Stomach (tissue), 9 donors: ENCODE measurements around the gene DIAPH2. TPM values are rescaled to one million over a fixed set of nuclear protein-coding genes. Genes with fewer than 3 reads are reported as not detected.

ENCODE experiments used
- DNase-seq, 2 donors: peaks; one replicate each; pipeline versions ENCODE4 v3.0.0 to v3.0.0-alpha.2; 2013 to 2019
- H3K27ac ChIP-seq, 5 donors: fragments of 200-600 bp in 4 of 5; sonication (generic) in 4 of 5; one replicate each; pipeline ENCODE4 v1.5.1; 2013 to 2019; ENCODE audit warnings: mild to moderate bottlenecking in 1 of 5, moderate library complexity in 1 of 5
- H3K27me3 ChIP-seq, 3 donors: fragments of 200-600 bp; sonication (generic); one replicate each; pipeline ENCODE4 v1.5.1; 2017 to 2019; ENCODE audit warnings: mixed run types in 1 of 3
- H3K36me3 ChIP-seq, 4 donors: fragments of 200-600 bp; sonication (generic); 1 replicate in 3 of 4; 2 replicates in 1 of 4; pipeline ENCODE4 v1.5.1; 2016 to 2019
- H3K4me1 ChIP-seq, 4 donors: fragments of 200-600 bp; sonication (generic); one replicate each; pipeline ENCODE4 v1.5.1; 2016 to 2019
- H3K4me3 ChIP-seq, 4 donors: fragments of 200-600 bp; sonication (generic) in 3 of 4; one replicate each; pipeline ENCODE4 v1.5.1; 2016 to 2019; ENCODE audit warnings: mild to moderate bottlenecking in 1 of 4
- H3K9me3 ChIP-seq, 4 donors: fragments of 200-600 bp; sonication (generic); one replicate each; pipeline ENCODE4 v1.5.1; 2016 to 2019
- CTCF ChIP-seq, 7 experiments: fragments of 450-650 bp in 4 of 7; fragments of 200-600 bp in 3 of 7; sonication (generic) in 3 of 7; IDR thresholded peaks; one replicate each; pipeline ENCODE4 v1.5.1; 2016 to 2019; ENCODE audit warnings: antibody characterized with exemption in 7 of 7, control low read depth in 2 of 7, mild to moderate bottlenecking in 1 of 7
- EP300 ChIP-seq: sonication (generic); formaldehyde crosslinking; IDR thresholded peaks from one replicate; pipeline ENCODE4 v1.6.1; 2017; ENCODE audit warnings: antibody characterized with exemption
- POLR2A ChIP-seq, 4 donors: fragments of 450-650 bp; IDR thresholded peaks; one replicate each; pipeline ENCODE4 v1.6.1; 2016; ENCODE audit warnings: antibody characterized with exemption in 4 of 4, control low read depth in 2 of 4, mild to moderate bottlenecking in 1 of 4, moderate library complexity in 1 of 4
- POLR2AphosphoS5 ChIP-seq, 3 donors: sonication (generic); formaldehyde crosslinking; IDR thresholded peaks; one replicate each; pipeline ENCODE4 v1.6.1; 2016; ENCODE audit warnings: antibody characterized with exemption in 3 of 3
- WGBS, 5 donors: extraction: QIAGEN DNeasy Blood & Tissue Kit in 3 of 5; methylation state at CpG; one replicate each; pipeline versions ENCODE4 v1.1.5 to v1.1.7; 2013 to 2018; 5-methylcytosine and 5-hydroxymethylcytosine counted together
- intact Hi-C: fragments of 100-400 bp; cut with DNase I; formaldehyde crosslinking; loops from one replicate; pipeline ENCODE4 v1.15.1; 2023; ENCODE audit warnings: low total_unique reads
- polyA plus RNA-seq, 3 donors: library from polyadenylated mRNA; stranded (reverse); fragments of 200-250 nt; gene quantifications; one replicate each; pipeline ENCODE4 v1.2.3, GENCODE V29; 2013
- total RNA-seq, 5 donors: library from RNA; depleted of rRNA; stranded (reverse); fragments of >200 nt; gene quantifications; one replicate each; pipeline versions ENCODE4 v1.1.0 to v1.2.3, GENCODE V29; 2014 to 2016
- donor health status: healthy with polysubstance abuse.
- donor health status: Bipolar disorder and iron deficiency.
- donor health status: healthy.

DIAPH2 gene
- total and polyA plus RNA-seq, 8 donors, result 5.2 to 52.5 (median 27.3) TPM

GRCh38 chrX:96764864-96765263 lies 80.2 kb downstream of the DIAPH2 start:
- Histone ChIP-seq H3K27me3 (no peaks in the 10 kb centered on the region), H3K4me3 (no peak overlapping the region), H3K27ac (peak overlapping the region in 2 of 5 donors; percentile 24 to 27), H3K4me1 (peaks cover 0 to 5% (median 0%) of the 10 kb centered on the region in 4 donors), H3K9me3 (no peaks in the 10 kb centered on the region), H3K36me3 (no peaks in the 10 kb centered on the region)
- intact Hi-C loops, result no loop called here
- DNase-seq, result peak in 1 of 2 donors; percentile 2
- TF ChIP-seq POLR2A (IDR thresholded peaks at IDR 0.05), result no peak
- no peak for TF ChIP-seq POLR2AphosphoS5 (IDR thresholded peaks at IDR 0.05)
- no peak for TF ChIP-seq CTCF (IDR thresholded peaks at IDR 0.05)
- no peak for TF ChIP-seq EP300
- WGBS, 5 donors, result 29 to 88% (median 38%) methylated on average over 1 of the region's 1 CpG

GRCh38 chrX:96770315-96770714 lies 85.7 kb downstream of the DIAPH2 start:
- H3K4me1 ChIP-seq, result no peaks in the 10 kb centered on the region
- TF ChIP-seq CTCF (IDR thresholded peaks at IDR 0.05), result peak in 2 of 7 experiments; percentile 18 to 30
- TF ChIP-seq EP300, result no peak
- no peak overlapping the region for H3K27ac ChIP-seq
- no peaks in the 10 kb centered on the region for H3K27me3 ChIP-seq
- H3K4me3 ChIP-seq, result no peak overlapping the region
- WGBS, 5 donors, result 18 to 44% (median 30%) methylated on average over 2 of the region's 2 CpGs
- peak in 1 of 2 donors; percentile 20 for DNase-seq
- no peaks in the 10 kb centered on the region for H3K36me3 ChIP-seq
- no peaks in the 10 kb centered on the region for H3K9me3 ChIP-seq
- intact Hi-C loops, result no loop called here

GRCh38 chrX:96771486-96771885 lies 86.8 kb downstream of the DIAPH2 start:
- Histone ChIP-seq H3K27me3 (no peaks in the 10 kb centered on the region), H3K27ac (no peak overlapping the region), H3K9me3 (no peaks in the 10 kb centered on the region), H3K36me3 (no peaks in the 10 kb centered on the region), H3K4me3 (no peak overlapping the region), H3K4me1 (no peaks in the 10 kb centered on the region)
- TF ChIP-seq CTCF (IDR thresholded peaks at IDR 0.05) (no peak), EP300 (no peak), POLR2A (IDR thresholded peaks at IDR 0.05) (no peak)
- no peak for DNase-seq
- WGBS, 5 donors, result 12 to 78% (median 37%) methylated on average over 1 of the region's 1 CpG
- intact Hi-C loops, result no loop called here

GRCh38 chrX:96774116-96774515 lies 89.5 kb downstream of the DIAPH2 start:
- Histone ChIP-seq H3K9me3 (no peaks in the 10 kb centered on the region), H3K4me3 (no peak overlapping the region), H3K27me3 (no peaks in the 10 kb centered on the region), H3K27ac (no peak overlapping the region), H3K4me1 (no peaks in the 10 kb centered on the region), H3K36me3 (no peaks in the 10 kb centered on the region)
- intact Hi-C loops, result no loop called here
- TF ChIP-seq POLR2A (IDR thresholded peaks at IDR 0.05), result no peak
- no peak for TF ChIP-seq POLR2AphosphoS5 (IDR thresholded peaks at IDR 0.05)
- no peak for TF ChIP-seq EP300
- no peak for TF ChIP-seq CTCF (IDR thresholded peaks at IDR 0.05)
- no peak for DNase-seq
- WGBS, 5 donors, result 74 to 95% (median 87%) methylated on average over 2 of the region's 2 CpGs
